COR-L47 (cell line): ENCODE results near the gene L3MBTL3.

Experiments used
- DNase-seq: peaks from one replicate; lab custom pipeline; 2025; lab: John Stamatoyannopoulos, UW

L3MBTL3 gene

DNA sequence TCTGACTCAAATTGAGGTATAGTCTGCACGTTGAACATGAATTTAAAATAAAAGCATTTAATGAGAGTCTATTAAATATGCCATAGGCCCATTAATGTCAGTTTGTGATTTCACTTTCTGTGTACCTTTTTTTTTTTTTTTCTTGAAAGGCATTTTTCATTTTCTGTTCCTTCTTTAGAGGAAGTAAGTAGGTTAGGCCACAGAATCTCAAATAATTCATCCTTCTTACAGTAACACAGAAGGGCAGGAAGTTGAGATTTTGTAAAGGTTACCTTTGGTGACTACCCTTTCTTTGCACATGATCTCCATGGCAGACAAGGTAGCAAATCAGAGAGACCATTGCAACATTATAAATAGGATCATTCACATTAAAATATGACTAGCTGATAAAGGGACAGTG is 9.6 kb downstream of the L3MBTL3 start:
- DNase-seq: no peak

DNA sequence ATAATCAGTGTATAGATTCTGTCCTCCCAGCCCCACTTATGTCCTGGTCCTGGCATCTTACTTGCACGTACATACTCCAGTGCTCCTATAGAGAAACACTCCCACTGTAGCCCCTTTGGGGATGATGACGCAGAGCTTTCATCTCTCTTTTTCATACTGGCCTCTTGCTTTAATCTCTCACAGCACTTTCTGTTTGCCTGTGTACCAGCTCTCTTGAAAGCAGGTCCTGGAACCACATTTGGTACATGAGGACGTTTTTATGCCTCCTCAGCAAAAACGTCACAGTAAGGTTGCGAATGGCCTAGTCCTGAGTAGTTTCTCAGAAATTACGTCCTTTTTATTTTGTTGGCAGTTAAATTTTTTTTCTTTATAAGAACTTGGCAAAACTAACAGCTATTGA is 10.8 kb downstream of the L3MBTL3 start:
- DNase-seq: no peak

DNA sequence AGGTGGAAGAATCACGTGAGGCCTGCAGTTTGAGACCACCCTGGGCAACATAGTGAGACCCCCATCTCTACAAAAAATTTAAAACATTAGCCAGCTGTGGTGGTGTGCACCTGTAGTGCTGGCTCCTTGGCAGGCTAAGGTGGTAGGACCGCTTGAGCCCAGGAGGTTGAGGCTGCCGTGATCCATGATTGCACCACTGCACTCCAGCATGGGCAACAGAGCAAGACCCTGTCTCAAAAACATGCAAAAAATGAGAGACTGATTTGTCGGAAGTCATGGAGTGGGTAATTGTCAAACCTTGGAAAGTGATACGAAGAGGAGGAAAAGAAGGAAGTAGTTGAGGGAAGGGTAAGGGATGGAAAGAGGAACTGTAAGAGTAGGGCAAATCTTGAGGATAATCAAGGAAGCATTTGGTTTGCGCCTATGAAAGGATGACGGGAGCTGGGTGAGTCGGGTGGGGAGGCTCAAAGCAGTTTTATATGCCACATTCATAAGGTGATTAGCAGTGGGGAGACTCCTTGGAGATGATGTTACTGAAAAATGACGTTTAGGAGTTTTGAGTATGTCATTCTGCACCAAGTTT is 14.5 kb downstream of the L3MBTL3 start:
- no peak for DNase-seq

DNA sequence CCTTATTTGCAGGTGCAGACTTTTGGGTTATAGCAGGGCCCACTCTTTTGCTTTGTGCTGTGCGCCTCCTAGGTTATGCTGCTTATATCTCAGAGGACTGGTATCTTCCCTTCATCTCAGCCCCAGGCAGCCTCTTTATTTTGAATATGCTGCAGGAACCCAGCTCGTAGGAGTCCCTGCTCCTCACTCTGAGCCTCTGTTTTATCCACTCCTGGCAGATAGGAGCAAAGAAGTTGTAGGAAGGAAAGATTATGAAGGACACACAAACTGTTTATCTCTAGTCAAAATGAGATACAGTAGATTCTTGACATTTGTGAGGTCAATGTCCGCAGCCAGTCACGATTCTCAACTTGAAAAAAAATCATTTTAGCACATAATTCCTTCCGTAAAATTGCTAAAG is 15.6 kb downstream of the L3MBTL3 start:
- DNase-seq: no peak

DNA sequence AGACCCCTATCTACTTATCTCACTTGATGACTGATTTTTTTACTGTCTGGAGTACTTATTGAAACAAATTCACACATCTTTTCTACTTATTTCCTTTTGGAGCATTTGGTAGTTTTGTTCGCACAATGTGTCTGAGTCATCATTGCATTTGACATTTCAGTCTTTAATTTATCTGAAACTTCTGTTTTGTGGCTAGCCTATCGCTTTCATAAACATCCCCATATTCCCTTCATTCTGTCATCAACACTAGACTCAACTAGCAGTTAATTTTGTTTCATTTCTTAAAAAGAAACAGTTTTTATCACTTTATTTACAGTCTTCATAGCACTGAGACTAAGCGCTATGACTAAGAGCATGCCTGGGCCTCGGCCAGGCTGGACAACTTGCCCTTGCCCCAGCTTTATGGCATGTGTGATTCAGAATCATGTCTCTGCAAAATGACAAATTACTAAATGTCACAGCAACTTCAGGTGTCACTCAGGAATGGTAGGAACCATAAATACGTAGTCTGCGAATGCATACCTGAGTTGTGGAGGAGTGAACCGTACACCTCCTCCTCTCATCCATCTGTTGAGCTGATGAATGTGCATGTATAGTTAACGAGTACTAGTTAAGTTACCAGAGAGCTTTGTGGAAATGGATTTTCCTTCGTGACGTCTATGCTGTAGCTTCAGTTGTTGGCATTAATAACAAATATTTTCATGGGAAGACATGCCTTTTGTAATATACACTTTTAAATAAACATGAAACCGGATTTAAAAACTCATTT is 16.2 kb downstream of the L3MBTL3 start:
- DNase-seq: no peak

DNA sequence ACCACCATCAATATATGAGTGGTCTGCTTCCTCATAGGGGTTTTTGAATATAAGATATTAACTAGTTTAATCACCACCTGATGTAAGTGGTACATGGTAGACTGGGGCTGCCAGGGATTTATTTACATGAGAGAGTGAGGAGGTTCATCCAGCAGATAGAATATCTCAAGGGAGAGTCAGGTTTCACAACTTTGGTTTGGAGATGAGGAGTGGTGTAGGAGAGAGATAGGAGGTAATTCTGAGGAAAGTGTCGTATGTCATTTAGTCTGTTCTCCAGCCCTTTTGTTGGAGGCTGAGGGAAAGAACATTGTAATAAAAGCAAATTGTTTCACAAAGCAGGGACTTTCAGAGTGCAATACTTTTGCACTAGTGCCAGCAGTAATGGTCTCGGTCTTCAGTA is 16.8 kb downstream of the L3MBTL3 start:
- DNase-seq: no peak

DNA sequence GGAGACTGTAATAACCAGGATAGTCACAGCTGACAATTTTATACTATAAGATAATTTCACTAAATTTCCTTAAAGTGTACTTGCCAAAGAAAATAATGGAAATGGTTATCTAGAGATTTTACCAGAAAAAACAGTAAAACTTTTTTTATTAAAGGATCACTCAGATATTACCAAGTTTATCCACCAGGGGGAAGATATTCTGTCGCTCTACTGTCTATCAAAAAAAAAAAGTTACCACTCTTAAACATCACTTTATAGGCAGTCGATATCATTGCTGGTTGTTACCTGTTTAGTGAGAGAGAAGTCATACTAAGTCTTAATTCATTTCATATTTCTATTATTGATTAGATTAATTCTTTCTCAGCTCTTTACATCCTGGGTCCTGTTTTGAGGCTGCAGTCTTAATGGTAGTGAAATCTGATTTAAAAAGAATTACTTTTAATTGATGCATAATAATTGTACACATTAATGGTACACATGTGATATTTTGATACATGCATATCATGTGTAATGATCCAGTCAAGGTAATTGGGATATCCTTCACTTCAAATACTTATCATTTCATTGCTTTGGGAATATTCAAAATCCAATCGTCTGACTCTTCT is 18.9 kb downstream of the L3MBTL3 start:
- DNase-seq: no peak

DNA sequence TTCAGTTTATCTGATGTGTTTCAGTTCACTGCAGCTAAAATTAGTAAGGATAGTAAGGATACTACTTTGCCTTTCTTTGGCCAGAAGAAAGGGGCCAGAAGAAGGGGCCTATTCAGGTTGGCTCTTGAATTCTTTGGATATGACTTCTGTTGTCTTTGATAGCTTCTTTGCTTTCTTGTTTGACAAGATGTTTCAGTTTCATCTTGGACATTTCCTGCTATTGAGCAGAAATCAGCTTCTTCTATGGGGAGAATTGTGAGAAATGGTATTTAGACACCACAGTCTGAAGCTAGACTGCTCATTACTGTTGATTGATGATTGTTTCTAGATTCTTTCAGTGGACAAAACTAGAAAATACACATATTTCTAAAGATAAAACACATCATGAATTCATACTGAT is 23.2 kb downstream of the L3MBTL3 start:
- no peak for DNase-seq

DNA sequence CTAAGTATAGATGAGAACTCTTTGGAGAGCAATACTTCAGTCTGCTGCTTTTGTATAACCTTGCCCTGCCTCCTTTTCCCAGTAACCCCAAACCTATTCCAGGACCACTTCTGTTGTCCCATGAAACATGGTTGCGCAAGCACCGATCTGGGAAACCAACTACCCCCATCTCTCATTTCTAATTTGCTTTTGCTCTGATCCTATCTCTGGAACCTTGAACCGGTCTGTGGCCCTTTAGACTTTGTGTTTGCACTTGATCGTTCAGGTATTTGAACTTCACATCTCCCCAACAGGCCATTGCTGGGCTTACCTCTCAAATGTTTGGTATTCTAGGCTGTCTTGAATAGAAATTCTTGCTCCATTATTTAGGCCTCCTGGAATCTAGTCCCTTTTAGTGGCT is 25.0 kb downstream of the L3MBTL3 start:
- no peak for DNase-seq

DNA sequence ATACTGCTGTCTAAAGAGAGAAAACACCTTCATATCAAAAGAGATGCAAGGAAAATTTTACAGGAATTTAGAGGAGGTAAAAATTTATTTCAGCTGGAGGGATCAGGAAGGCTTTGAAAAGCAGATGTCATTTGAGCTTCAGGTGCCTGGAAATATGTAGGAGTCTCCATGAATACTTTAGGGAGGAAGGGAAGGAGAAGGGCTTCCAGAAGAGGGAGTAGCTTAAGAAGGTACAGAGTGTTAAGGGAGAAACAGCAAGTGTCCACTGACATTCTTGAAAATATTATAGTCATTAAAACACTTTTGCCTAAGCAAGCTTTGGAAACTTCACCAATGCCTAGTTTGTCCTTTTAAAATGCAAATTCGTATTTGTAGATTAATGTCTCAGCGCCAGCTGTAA is 27.2 kb downstream of the L3MBTL3 start:
- no peak for DNase-seq

DNA sequence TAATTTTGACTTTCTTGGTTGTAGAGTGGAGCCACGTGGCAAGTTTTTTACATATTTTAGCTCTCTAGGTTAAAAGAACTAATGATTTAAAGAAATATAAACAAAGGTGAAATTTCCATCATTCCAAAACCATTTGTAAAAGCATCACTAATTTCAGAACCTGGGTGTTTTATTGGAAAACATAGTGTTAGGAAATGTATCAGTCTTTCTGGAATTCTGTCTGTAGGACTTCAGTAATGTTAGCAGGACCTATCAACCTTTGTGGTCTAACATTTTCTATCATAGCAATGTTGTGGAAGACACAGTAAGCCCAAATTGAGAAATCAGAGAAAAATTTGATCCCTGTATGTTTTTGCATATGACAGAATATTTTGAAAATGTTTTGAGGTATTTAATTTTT is 28.3 kb downstream of the L3MBTL3 start:
- DNase-seq: no peak

DNA sequence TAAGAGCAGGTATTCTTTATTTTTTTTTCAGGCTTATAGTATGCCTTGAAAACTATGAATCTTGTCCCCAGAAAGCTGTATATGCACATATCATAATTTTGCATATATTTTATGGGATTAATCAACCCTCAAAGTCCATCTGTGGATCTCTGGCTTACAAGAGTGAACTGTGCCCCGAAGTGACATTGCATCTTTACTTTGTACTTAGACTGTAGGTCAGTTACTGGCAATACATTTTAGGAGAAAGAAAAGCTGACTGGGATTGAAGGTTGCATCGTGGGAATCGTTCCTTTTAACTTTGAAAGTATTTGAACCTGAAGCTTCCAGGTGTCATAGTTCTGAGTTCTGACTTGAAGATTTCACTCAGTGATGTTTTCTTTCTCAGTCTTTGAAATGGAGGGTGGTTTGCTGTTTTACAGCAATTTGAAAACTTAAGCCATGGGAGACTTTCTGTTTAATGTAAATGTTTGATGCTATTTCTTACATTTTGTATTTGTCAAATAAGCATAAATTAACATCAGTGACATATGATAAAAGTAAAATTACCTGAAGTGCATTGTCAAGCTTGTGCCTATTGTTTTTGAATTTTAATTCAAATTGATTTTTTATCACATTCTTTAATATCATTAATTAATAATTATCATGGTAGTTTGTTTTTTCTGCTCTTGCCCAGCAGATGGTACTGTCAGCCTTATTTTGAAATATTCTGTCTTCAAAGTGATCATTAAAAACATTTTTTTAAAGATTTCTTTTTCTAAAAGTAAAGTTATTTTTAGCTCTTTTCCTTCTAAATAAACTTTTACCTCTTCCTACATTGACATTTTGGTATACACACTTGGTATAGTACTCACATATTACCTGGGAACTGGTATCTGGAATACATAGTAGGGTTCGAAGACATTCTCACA is 29.0 kb downstream of the L3MBTL3 start:
- no peak for DNase-seq

DNA sequence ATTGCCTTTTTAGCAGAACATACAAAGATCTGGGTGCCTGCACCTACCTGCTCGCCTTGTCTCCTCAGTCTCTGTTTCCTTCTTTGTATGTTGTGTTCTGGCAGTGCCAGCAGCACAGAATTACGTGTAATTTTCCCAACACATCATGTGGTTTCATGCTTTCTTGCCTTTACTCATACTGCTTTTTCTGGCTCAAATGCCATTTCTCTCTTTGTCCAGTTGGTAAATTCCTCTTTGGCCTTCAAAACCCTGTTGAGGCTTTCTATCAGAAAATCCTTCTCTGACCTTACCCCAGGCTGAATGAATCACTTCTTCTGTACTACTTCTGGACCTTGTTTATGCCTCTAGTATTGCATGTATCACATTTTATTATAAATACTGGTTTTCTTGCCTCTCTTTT is 31.8 kb downstream of the L3MBTL3 start:
- DNase-seq: no peak

DNA sequence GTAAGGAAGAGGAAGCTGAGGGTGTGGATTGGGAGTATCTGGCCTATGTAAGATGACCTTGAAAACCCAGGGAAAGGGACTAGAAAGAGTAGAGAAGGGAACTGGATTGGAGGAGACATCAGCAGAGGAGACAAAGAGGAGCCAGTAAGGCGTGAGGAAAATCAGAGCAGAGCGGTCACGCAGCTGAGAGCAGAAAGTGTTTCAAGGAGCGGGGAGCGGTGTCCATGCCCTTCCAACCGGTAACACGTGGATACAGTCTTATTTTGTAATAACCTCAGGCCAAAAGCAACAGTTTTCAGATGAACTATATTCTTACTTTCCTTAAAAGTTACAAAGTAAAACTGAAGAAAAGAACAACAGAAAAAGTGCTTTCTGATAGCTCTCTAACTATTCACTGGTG is 36.3 kb downstream of the L3MBTL3 start:
- no peak for DNase-seq

DNA sequence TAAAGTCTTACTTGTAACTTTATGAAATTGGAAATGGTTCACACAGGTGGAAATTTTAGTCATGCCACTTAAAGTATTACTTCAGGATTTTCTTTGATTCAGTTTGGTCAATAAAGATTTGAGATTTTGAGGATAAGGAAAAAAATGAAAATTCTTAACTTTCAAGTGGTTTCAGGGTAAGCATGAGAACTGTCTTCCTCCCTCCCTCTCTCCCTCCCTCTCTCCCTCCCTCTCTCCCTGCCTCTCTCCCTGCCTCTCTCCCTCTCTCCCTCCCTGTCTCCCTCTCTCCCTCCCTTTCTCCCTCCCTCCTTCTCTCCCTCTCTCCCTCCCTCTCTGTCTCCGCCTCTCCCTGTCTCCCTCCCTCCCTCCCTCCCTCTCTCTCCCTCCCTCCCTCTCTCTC is 36.9 kb downstream of the L3MBTL3 start:
- no peak for DNase-seq

DNA sequence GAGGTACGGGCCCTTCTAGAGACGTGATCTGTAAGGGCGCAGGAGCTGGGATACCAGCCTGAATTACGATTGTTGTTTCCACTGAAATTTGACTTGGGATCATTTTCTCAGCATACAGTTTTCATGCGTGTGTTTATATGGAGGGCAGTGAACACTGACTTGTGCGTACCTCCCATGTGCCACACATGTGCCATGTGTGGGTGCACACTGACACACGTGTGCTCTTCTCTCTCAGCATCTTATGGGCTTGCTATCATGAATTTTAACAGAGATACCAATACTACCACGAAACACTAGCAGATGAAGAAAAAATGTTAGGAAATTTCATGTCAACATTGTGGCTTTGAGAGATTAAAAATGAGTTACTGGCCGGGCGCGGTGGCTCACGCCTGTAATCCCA is 39.1 kb downstream of the L3MBTL3 start:
- DNase-seq: no peak

DNA sequence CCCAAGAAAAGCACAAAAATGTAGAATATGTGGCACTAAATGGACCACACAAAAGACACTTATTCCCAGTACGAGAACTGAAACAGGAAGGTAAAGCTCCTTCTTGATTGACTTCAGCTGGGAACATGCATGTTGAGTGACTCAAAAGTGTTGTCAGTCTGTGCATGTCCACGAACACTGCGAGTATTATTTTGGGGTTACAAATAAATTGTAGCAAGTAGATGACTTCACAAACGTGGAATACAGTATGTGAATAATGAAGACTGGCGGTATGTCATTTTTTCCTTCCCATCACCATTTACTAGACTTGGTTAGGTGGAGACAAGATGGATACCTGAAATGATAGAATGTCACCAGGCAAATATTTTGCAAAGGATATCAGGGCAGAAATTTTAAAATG is 45.4 kb downstream of the L3MBTL3 start:
- no peak for DNase-seq

DNA sequence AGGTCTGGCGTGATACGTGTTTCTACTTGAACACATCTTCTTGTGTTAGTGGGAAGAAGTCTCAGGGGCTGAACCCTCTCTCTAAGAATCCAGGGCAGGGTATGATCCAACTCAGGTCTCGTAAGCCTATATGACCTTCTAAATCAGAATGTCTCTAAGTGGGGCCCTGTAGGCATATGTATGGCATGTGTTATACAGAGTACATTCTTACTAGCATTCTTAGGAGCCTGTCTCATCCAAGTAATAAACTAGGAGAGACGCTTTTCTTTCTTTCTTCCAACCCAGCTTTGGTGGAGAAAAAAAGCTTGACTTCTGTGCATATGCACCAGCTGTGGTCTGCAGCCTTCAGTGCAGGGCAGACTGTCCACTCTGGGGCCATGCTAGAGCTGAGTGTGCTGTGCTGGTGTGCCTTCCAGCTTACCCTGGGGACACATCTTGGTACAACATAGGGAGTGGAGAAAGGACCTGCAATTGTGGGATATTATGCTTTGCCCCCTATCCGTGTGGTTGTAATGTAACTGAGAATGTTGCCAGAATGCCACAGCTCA is 47.3 kb downstream of the L3MBTL3 start:
- DNase-seq: no peak

DNA sequence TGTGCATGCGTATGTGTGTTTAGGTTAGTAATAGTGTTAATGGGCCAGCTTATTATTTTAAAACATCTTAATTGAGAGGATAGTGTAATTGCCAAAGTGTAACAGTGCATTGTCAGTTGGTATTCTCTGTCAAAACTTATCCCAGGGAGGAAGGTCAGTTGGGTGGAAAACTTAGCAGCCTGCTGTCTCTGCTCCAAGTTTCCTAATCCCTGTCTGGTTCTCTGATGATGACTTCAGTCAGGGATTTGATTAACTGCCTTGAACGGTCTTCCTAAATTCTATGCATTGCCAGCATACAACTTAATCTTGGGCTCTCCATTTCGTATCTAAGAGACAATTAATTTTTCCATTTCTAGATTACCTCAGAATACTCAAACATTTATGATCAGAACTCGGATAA is 51.1 kb downstream of the L3MBTL3 start:
- no peak for DNase-seq

DNA sequence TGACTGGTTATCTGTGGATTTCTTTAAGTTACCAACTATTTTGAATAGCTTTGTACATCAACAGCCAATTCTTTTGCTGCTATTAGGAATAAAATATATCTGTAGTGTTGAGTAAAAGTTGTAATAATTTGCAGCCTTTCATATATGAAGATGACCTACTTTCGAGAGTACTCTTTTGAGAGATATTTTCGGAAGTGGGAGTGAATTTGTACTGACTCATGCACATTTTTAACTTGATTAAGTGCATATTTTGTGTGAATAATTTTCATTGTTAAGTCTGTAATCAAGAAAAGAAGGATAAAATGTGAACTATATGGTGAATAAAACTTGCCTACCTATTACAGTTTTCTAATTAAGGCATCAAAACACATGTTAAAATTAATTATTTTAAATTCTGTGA is 51.9 kb downstream of the L3MBTL3 start:
- no peak for DNase-seq

DNA sequence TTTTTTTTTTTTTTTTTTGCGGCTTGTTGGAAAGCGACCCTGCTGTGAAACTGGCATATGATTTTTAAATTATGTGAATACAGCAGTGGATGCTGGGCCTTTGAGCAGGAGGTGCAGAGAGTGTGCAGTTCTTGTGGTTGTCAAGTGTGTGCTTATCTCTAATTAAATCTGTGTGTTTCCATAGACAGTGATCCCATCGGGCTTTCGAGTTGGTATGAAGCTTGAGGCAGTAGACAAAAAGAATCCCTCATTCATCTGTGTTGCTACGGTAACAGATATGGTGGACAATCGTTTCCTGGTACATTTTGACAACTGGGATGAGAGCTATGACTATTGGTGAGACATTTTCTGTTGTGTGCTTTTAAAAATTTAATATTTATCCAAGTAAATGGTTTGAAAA is 52.4 kb downstream of the L3MBTL3 start:
- no peak for DNase-seq

DNA sequence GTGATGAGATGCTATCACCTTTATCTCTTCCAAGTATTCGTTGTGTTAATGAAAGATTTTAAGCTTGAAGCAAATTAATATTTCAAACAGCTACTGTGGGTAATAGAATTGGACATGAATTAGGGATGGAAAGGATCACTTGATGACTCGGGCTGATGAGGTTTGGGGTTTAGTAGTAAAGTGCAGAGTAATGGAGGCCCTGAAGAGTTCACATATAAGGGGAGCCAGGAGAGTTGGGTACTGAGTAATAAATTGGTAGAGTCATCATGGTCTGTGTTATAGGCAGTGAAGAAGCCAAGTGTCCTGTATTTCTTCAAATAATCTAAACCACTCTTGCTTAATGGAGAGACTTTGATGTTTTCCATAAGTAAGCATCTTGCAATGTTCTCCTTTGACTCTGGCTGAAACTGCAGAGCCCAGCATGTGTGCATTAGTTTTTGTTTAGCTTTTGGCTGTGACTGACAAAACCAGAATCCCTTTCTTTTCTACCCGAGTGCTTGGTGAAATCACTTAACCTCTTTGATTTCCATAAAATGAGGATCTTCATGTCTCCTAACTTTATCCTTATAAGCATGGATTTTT is 57.6 kb downstream of the L3MBTL3 start:
- DNase-seq: no peak
